HepG2 (cell line): ENCODE measurements around the gene SLC35B2. TPM values are rescaled to one million over a fixed set of nuclear protein-coding genes. Genes with fewer than 3 reads are reported as not detected.

Experiments
- ARNT ChIP-seq: fragments of 450-650 bp; IDR thresholded peaks from 2 replicates; pipeline ENCODE4 v1.6.1; 2017
- ATF5 ChIP-seq: sonication (generic); formaldehyde crosslinking; IDR thresholded peaks from 2 replicates; pipeline ENCODE4 v1.4.0; 2020; ENCODE audit warnings: mild to moderate bottlenecking, low read depth, missing genetic modification reagents
- DMTF1 ChIP-seq: sonication (generic); formaldehyde crosslinking; IDR thresholded peaks from 2 replicates; pipeline ENCODE4 v1.4.0; 2020; ENCODE audit warnings: mild to moderate bottlenecking, missing genetic modification reagents
- FIP1L1 ChIP-seq: fragments of 200-400 bp; formaldehyde crosslinking; IDR thresholded peaks from 2 replicates; pipeline ENCODE4 v1.6.1; 2018; ENCODE audit warnings: low read depth, mild to moderate bottlenecking, low read length, moderate library complexity, borderline replicate concordance; ENCODE audit not compliant: insufficient read depth
- MIER3 ChIP-seq: IDR thresholded peaks from 2 replicates; pipeline ENCODE4 v1.6.1; 2016; ENCODE audit warnings: missing compliant biosample characterization, borderline replicate concordance
- RFXAP ChIP-seq: sonication (generic); formaldehyde crosslinking; IDR thresholded peaks from 2 replicates; pipeline ENCODE4 v1.4.0; 2020; ENCODE audit warnings: missing genetic modification reagents, borderline replicate concordance
- SRY ChIP-seq: sonication (generic); formaldehyde crosslinking; IDR thresholded peaks from 2 replicates; pipeline ENCODE4 v1.8.0; 2022; ENCODE audit warnings: mild to moderate bottlenecking, missing genetic modification reagents
- TBX2 ChIP-seq: sonication (generic); formaldehyde crosslinking; IDR thresholded peaks from 2 replicates; pipeline ENCODE4 v1.5.0; 2020; ENCODE audit warnings: missing genetic modification reagents, mild to moderate bottlenecking, borderline replicate concordance
- ZFAT ChIP-seq: sonication (generic); formaldehyde crosslinking; conservative IDR thresholded peaks from 2 replicates; pipeline ENCODE4 v1.8.1; 2023; ENCODE audit warnings: missing genetic modification reagents, inconsistent platforms
- ZNF10 ChIP-seq: sonication (generic); formaldehyde crosslinking; IDR thresholded peaks from 2 replicates; pipeline ENCODE4 v1.4.0; 2020; ENCODE audit warnings: mild to moderate bottlenecking, low read depth, missing genetic modification reagents, borderline replicate concordance
- ZNF224 ChIP-seq: sonication (generic); formaldehyde crosslinking; IDR thresholded peaks from 2 replicates; pipeline ENCODE4 v1.5.0; 2020; ENCODE audit warnings: mild to moderate bottlenecking, missing genetic modification reagents
- ZNF432 ChIP-seq: sonication (generic); formaldehyde crosslinking; IDR thresholded peaks from 2 replicates; pipeline ENCODE4 v1.5.0; 2020; ENCODE audit warnings: missing genetic modification reagents, mild to moderate bottlenecking, borderline replicate concordance
- ZNF484 ChIP-seq: sonication (generic); formaldehyde crosslinking; IDR thresholded peaks from 2 replicates; pipeline ENCODE4 v1.5.1; 2020; ENCODE audit warnings: mild to moderate bottlenecking, low read depth, missing genetic modification reagents, borderline replicate concordance
- ZNF790 ChIP-seq: sonication (generic); formaldehyde crosslinking; IDR thresholded peaks from 2 replicates; pipeline ENCODE4 v1.8.0; 2022; ENCODE audit warnings: missing genetic modification reagents, mild to moderate bottlenecking, borderline replicate concordance
- polyA plus RNA-seq, 8 experiments: library from polyadenylated mRNA; depleted of rRNA in 3 of 8; stranded (reverse) in 7 of 8; unstranded in 1 of 8; fragments of >200 nt; fragmentation: Illumina TruSeq in 4 of 8; extraction: Trizol in 4 of 8; gene quantifications; 2 replicates each; pipeline versions ENCODE4 v1.2.1 to v1.2.3, GENCODE V29; 2011 to 2016; ENCODE audit warnings: low read depth in 4 of 8, missing spikeins in 1 of 8, mixed read lengths in 1 of 8; ENCODE audit not compliant: insufficient read depth in 1 of 8
- total RNA-seq, 5 experiments: library from RNA; depleted of rRNA; stranded (reverse); fragments of >200 nt; fragmentation: Illumina TruSeq; extraction: Trizol; gene quantifications; 2 replicates each; pipeline ENCODE4 v1.2.3, GENCODE V29; 2016; ENCODE audit warnings: low read depth in 1 of 5
- TF ChIP-seq, protein P1 (sequence below): sonication (generic); formaldehyde crosslinking; IDR thresholded peaks from 2 replicates; pipeline ENCODE4 v1.4.0; 2020; ENCODE audit warnings: mild to moderate bottlenecking, missing genetic modification reagents
- TF ChIP-seq, protein P2 (sequence below): sonication (generic); formaldehyde crosslinking; IDR thresholded peaks from 2 replicates; pipeline ENCODE4 v1.4.0; 2020; ENCODE audit warnings: missing genetic modification reagents, borderline replicate concordance

Gene SLC35B2
- total and polyA plus RNA-seq, 2 of the 13 experiments (the other 11 are each of a cell fraction or from before 2014, with no cell fraction given), result 61.1 to 148 TPM

DNA sequence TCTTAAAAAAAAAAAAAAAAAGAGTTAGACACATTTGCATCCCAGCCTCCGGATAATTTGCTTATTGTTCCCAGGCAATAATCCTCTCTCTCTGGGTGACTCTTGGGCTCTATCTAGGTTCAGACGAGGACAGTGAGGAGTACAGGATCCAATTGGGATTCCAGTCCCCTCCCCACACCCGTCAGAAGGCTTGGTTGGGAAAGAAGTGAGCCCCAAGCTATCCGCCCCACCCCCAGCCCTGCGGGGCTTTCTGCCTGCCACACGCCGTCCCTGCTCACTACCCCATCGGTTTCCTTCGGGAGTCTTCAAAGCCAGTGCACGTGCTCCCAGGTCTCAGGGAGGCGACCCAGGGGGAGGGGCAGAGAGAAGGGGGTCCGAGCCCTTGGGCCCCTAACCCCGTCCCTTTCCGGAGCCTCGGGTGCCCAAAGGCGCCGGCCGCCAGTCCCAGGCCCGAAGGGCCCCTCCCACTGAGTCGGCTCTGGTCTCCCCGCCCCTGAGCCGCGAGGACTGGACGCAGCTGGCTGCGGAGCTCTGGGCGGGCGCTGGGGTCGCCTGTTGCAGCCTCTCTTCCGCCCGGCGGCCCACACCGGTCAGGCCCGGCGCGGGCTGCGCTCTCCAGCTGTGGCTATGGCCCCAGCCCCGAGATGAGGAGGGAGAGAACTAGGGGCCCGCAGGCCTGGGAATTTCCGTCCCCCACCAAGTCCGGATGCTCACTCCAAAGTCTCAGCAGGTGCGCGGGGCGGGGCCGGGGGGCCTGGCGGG, 38.1 kb downstream of the SLC35B2 start (continued):
- TF ChIP-seq, protein P1, sequence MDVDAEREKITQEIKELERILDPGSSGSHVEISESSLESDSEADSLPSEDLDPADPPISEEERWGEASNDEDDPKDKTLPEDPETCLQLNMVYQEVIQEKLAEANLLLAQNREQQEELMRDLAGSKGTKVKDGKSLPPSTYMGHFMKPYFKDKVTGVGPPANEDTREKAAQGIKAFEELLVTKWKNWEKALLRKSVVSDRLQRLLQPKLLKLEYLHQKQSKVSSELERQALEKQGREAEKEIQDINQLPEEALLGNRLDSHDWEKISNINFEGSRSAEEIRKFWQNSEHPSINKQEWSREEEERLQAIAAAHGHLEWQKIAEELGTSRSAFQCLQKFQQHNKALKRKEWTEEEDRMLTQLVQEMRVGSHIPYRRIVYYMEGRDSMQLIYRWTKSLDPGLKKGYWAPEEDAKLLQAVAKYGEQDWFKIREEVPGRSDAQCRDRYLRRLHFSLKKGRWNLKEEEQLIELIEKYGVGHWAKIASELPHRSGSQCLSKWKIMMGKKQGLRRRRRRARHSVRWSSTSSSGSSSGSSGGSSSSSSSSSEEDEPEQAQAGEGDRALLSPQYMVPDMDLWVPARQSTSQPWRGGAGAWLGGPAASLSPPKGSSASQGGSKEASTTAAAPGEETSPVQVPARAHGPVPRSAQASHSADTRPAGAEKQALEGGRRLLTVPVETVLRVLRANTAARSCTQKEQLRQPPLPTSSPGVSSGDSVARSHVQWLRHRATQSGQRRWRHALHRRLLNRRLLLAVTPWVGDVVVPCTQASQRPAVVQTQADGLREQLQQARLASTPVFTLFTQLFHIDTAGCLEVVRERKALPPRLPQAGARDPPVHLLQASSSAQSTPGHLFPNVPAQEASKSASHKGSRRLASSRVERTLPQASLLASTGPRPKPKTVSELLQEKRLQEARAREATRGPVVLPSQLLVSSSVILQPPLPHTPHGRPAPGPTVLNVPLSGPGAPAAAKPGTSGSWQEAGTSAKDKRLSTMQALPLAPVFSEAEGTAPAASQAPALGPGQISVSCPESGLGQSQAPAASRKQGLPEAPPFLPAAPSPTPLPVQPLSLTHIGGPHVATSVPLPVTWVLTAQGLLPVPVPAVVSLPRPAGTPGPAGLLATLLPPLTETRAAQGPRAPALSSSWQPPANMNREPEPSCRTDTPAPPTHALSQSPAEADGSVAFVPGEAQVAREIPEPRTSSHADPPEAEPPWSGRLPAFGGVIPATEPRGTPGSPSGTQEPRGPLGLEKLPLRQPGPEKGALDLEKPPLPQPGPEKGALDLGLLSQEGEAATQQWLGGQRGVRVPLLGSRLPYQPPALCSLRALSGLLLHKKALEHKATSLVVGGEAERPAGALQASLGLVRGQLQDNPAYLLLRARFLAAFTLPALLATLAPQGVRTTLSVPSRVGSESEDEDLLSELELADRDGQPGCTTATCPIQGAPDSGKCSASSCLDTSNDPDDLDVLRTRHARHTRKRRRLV (CRISPR knock-in tag), result no peak
- peak; percentile 60; the same call in 1 of the 2 replicates for TF ChIP-seq RFXAP (CRISPR knock-in tag)
- TF ChIP-seq FIP1L1, result no peak
- peak; percentile 34; the same call in 1 of the 2 replicates for TF ChIP-seq MIER3 (CRISPR knock-in tag)
- 0 out of 2 replicates have a peak, but pooled peaks have one; percentile 26 for TF ChIP-seq ZFAT
- peak; percentile 95 for TF ChIP-seq ZNF224 (CRISPR knock-in tag)
- peak; percentile 36; the same call in 1 of the 2 replicates for TF ChIP-seq DMTF1 (CRISPR knock-in tag)
- no peak for TF ChIP-seq ZNF484 (CRISPR knock-in tag)
- no peak for TF ChIP-seq SRY (CRISPR knock-in tag)
- TF ChIP-seq TBX2, result peak; percentile 60; the same call in 1 of the 2 replicates
- no peak for TF ChIP-seq ZNF790 (CRISPR knock-in tag)
- TF ChIP-seq, protein P2, sequence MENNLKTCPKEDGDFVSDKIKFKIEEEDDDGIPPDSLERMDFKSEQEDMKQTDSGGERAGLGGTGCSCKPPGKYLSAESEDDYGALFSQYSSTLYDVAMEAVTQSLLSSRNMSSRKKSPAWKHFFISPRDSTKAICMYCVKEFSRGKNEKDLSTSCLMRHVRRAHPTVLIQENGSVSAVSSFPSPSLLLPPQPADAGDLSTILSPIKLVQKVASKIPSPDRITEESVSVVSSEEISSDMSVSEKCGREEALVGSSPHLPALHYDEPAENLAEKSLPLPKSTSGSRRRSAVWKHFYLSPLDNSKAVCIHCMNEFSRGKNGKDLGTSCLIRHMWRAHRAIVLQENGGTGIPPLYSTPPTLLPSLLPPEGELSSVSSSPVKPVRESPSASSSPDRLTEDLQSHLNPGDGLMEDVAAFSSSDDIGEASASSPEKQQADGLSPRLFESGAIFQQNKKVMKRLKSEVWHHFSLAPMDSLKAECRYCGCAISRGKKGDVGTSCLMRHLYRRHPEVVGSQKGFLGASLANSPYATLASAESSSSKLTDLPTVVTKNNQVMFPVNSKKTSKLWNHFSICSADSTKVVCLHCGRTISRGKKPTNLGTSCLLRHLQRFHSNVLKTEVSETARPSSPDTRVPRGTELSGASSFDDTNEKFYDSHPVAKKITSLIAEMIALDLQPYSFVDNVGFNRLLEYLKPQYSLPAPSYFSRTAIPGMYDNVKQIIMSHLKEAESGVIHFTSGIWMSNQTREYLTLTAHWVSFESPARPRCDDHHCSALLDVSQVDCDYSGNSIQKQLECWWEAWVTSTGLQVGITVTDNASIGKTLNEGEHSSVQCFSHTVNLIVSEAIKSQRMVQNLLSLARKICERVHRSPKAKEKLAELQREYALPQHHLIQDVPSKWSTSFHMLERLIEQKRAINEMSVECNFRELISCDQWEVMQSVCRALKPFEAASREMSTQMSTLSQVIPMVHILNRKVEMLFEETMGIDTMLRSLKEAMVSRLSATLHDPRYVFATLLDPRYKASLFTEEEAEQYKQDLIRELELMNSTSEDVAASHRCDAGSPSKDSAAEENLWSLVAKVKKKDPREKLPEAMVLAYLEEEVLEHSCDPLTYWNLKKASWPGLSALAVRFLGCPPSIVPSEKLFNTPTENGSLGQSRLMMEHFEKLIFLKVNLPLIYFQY (CRISPR knock-in tag), result peak; percentile 71
- TF ChIP-seq ZNF432 (CRISPR knock-in tag), result no peak
- no peak for TF ChIP-seq ARNT
- no peak for TF ChIP-seq ZNF10 (CRISPR knock-in tag)
- TF ChIP-seq ATF5 (CRISPR knock-in tag), result 0 out of 2 replicates have a peak, but pooled peaks have one; percentile 57
